T-helper 22 cell (primary cell): Measurements from ENCODE around the gene SAMD7.

Experiments
- DNase-seq: peaks from one replicate; pipeline ENCODE4 v3.0.0-alpha.2; 2020; ENCODE audit warnings: low read depth

SAMD7 gene

GRCh38 chr3:169907944-169908343 lies 3.4 kb upstream of the SAMD7 start:
- no peak for DNase-seq

GRCh38 chr3:169913323-169913722 lies 2.0 kb downstream of the SAMD7 start:
- no peak for DNase-seq

- no peak for DNase-seq
Measured at GRCh38 chr3:169914321-169914720, 2.9 kb downstream of the SAMD7 start.

- no peak for DNase-seq
Measured at GRCh38 chr3:169923189-169923588, 11.8 kb downstream of the SAMD7 start.

- DNase-seq = no peak
Measured at GRCh38 chr3:169923831-169924230, 12.5 kb downstream of the SAMD7 start.

- no peak for DNase-seq
Measured at GRCh38 chr3:169929830-169930519, 18.6 kb downstream of the SAMD7 start.

- no peak for DNase-seq
Measured at GRCh38 chr3:169930843-169931242, 19.5 kb downstream of the SAMD7 start.

- DNase-seq = no peak
Measured at GRCh38 chr3:169931747-169932520, 20.6 kb downstream of the SAMD7 start.

- DNase-seq = no peak
Measured at GRCh38 chr3:169939320-169939719, 27.9 kb downstream of the SAMD7 start.

- DNase-seq = no peak
Measured at GRCh38 chr3:169939751-169940150, 28.4 kb downstream of the SAMD7 start.

GRCh38 chr3:169940470-169941181 lies 29.3 kb downstream of the SAMD7 start:
- DNase-seq = no peak

GRCh38 chr3:169945313-169945712 lies 33.9 kb downstream of the SAMD7 start:
- no peak for DNase-seq

- no peak for DNase-seq
Measured at GRCh38 chr3:169946336-169946735, 35.0 kb downstream of the SAMD7 start.

- no peak for DNase-seq
Measured at GRCh38 chr3:169948559-169949448, 37.4 kb downstream of the SAMD7 start.

- no peak for DNase-seq
Measured at GRCh38 chr3:169952045-169952444, 40.7 kb downstream of the SAMD7 start.

GRCh38 chr3:169953462-169954141 lies 42.2 kb downstream of the SAMD7 start:
- no peak for DNase-seq

- no peak for DNase-seq
Measured at GRCh38 chr3:169954142-169954756, 42.9 kb downstream of the SAMD7 start.

- DNase-seq = no peak
Measured at GRCh38 chr3:169955406-169955805, 44.0 kb downstream of the SAMD7 start.

- DNase-seq = no peak
Measured at GRCh38 chr3:169964176-169964575, 52.8 kb downstream of the SAMD7 start.

GRCh38 chr3:169965562-169966427 lies 54.4 kb downstream of the SAMD7 start:
- DNase-seq = no peak
